Activated CD8-positive, alpha-beta memory T cell treated with anti-CD3 and anti-CD28 coated beads, Interleukin-2, amount 50 U/mL, for 1 hour (primary cell): ENCODE data around the gene ZSCAN12.
A peak's percentile ranks its signal among the peaks of the same experiment; 100 is the strongest.
"Not testable (repeated sequence)": the region's sequence is repeated elsewhere in the genome, so short reads cannot be mapped to it uniquely, and the experiment has no call there.

ENCODE experiments used
- DNase-seq: peaks from one replicate; pipeline ENCODE4 v3.0.0-alpha.2; 2020; ENCODE audit errors: extremely low read depth

The ZSCAN12 gene

GRCh38 chr6:28399350-28400121 lies at the start of gene ZSCAN12:
Gene ZSCAN12 (minus strand): TSS chr6:28399747. CDS start chr6:28398405, 1,342 bp downstream.
- DNase-seq, result peak; percentile 66

- DNase-seq, result no peak
Observed at GRCh38 chr6:28449056-28449455, 49.5 kb upstream of the ZSCAN12 start.

GRCh38 chr6:28447512-28447906 lies 48.0 kb upstream of the ZSCAN12 start:
- DNase-seq, result not testable (repeated sequence)

GRCh38 chr6:28446818-28447511 lies 47.4 kb upstream of the ZSCAN12 start:
- no peak for DNase-seq

- not testable (repeated sequence) for DNase-seq
Observed at GRCh38 chr6:28444759-28445158, 45.2 kb upstream of the ZSCAN12 start.

GRCh38 chr6:28443112-28443773 lies 43.7 kb upstream of the ZSCAN12 start, which contains the start of gene ZSCAN23:
Gene ZSCAN23 (minus strand): TSS chr6:28443491. CDS start chr6:28436266, 7,225 bp downstream.
- DNase-seq, result peak; percentile 70

- no peak for DNase-seq
Observed at GRCh38 chr6:28442586-28442985, 43.0 kb upstream of the ZSCAN12 start.

GRCh38 chr6:28436404-28436803 lies 36.9 kb upstream of the ZSCAN12 start:
- no peak for DNase-seq

GRCh38 chr6:28433119-28433518 lies 33.6 kb upstream of the ZSCAN12 start:
- no peak for DNase-seq

- DNase-seq, result no peak
Observed at GRCh38 chr6:28429781-28430180, 30.2 kb upstream of the ZSCAN12 start.

- no peak for DNase-seq
Observed at GRCh38 chr6:28425944-28426541, 26.5 kb upstream of the ZSCAN12 start.

- DNase-seq, result no peak
Observed at GRCh38 chr6:28424163-28424562, 24.6 kb upstream of the ZSCAN12 start.

- DNase-seq, result no peak
Observed at GRCh38 chr6:28423546-28423945, 24.0 kb upstream of the ZSCAN12 start.

GRCh38 chr6:28413681-28414080 lies 14.1 kb upstream of the ZSCAN12 start:
- no peak for DNase-seq

GRCh38 chr6:28410767-28411166 lies 11.2 kb upstream of the ZSCAN12 start:
- DNase-seq, result no peak

GRCh38 chr6:28408076-28408802 lies 8.7 kb upstream of the ZSCAN12 start:
- no peak for DNase-seq

- DNase-seq, result no peak
Observed at GRCh38 chr6:28407401-28407800, 7.9 kb upstream of the ZSCAN12 start.

- not testable (repeated sequence) for DNase-seq
Observed at GRCh38 chr6:28403923-28404322, 4.4 kb upstream of the ZSCAN12 start.

- no peak for DNase-seq
Observed at GRCh38 chr6:28402197-28402596, 2.6 kb upstream of the ZSCAN12 start.

- no peak for DNase-seq
Observed at GRCh38 chr6:28401172-28401571, 1.6 kb upstream of the ZSCAN12 start.

- DNase-seq, result no peak
Observed at GRCh38 chr6:28400122-28400451, 540 bp upstream of the ZSCAN12 start.

- DNase-seq, result no peak
Observed at GRCh38 chr6:28395918-28396317, 3.6 kb downstream of the ZSCAN12 start.
